ENCODE data around the gene UBC.
A peak's percentile ranks its signal among the peaks of the same experiment; 100 is the strongest.
"Not testable (repeated sequence)": the region's sequence is repeated elsewhere in the genome, so short reads cannot be mapped to it uniquely, and the experiment has no call there.

UBC gene

DNA sequence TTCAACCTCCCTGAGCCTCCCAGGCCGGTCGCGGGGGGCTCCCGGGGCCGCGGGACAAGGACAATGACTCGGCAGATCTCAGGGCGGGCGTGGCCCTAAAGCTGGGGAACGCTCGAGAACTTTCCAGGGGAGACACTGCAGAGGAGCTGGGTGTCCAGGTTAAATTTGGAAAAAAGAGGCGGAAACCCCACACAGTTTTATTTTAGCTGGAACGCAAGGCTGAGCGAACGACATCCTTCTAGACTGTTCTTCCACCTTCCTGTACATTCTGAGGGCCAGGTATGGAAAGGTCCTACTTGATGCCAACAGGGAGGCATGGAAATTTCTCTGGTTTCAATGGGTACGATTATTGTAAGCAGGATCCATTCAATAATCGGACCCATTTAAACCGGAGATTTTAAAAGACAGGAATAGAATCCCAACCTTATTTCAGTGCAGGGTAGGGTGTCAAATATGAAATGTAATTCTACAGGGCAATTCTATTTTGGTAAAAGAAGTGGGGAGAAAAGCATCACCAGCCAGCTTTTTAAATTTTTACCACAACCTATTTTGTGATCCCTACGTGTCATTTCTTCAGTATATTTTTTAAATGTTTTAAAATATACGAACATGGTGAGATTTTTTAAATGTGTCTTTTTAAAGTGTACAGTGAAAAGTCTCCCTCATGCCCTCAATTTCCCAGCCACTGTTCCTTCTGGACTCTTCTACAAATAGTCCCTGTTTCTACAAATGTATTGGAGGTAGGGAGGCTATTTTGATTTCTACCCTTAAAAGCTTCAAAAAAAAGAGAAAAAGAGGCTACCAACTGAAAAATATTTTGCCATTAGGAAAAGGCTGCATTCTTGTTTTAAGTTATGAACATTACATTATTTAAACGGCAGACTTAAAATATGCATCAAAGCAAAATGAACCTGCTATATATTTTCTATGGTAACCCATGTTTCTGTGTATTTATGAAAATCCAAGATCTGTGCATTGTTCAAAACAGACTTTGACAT is 1.1 kb upstream of the UBC start:
- no peak for DNase-seq (ENCODE audit: low read depth)

DNA sequence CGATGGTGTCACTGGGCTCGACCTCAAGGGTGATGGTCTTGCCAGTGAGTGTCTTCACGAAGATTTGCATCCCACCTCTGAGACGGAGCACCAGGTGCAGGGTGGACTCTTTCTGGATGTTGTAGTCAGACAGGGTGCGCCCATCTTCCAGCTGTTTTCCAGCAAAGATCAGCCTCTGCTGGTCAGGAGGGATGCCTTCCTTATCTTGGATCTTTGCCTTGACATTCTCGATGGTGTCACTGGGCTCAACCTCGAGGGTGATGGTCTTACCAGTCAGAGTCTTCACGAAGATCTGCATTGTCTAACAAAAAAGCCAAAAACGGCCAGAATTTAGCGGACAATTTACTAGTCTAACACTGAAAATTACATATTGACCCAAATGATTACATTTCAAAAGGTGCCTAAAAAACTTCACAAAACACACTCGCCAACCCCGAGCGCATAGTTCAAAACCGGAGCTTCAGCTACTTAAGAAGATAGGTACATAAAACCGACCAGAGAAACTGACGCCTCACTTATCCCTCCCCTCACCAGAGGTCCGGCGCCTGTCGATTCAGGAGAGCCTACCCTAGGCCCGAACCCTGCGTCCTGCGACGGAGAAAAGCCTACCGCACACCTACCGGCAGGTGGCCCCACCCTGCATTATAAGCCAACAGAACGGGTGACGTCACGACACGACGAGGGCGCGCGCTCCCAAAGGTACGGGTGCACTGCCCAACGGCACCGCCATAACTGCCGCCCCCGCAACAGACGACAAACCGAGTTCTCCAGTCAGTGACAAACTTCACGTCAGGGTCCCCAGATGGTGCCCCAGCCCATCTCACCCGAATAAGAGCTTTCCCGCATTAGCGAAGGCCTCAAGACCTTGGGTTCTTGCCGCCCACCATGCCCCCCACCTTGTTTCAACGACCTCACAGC is 717 bp downstream of the UBC start:
- DNase-seq (ENCODE audit: low read depth): peak; percentile 87

DNA sequence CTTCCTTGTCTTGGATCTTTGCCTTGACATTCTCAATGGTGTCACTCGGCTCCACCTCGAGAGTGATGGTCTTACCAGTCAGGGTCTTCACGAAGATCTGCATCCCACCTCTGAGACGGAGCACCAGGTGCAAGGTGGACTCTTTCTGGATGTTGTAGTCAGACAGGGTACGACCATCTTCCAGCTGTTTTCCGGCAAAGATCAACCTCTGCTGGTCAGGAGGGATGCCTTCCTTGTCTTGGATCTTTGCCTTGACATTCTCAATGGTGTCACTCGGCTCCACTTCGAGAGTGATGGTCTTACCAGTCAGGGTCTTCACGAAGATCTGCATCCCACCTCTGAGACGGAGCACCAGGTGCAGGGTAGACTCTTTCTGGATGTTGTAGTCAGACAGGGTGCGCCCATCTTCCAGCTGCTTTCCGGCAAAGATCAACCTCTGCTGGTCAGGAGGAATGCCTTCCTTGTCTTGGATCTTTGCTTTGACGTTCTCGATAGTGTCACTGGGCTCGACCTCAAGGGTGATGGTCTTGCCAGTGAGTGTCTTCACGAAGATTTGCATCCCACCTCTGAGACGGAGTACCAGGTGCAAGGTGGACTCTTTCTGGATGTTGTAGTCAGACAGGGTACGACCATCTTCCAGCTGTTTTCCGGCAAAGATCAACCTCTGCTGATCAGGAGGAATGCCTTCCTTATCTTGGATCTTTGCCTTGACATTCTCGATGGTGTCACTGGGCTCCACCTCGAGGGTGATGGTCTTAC is 1.7 kb downstream of the UBC start:
- DNase-seq (ENCODE audit: low read depth): not testable (repeated sequence)

DNA sequence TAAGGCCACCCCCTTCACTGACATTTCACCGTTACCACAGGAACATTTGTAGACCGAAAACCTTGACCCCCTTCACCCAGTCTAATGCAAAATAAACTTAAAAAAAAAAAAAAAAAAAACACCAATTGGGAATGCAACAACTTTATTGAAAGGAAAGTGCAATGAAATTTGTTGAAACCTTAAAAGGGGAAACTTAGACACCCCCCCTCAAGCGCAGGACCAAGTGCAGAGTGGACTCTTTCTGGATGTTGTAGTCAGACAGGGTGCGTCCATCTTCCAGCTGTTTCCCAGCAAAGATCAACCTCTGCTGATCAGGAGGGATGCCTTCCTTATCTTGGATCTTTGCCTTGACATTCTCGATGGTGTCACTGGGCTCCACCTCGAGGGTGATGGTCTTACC is 2.9 kb downstream of the UBC start:
- not testable (repeated sequence) for DNase-seq (ENCODE audit: low read depth)

DNA sequence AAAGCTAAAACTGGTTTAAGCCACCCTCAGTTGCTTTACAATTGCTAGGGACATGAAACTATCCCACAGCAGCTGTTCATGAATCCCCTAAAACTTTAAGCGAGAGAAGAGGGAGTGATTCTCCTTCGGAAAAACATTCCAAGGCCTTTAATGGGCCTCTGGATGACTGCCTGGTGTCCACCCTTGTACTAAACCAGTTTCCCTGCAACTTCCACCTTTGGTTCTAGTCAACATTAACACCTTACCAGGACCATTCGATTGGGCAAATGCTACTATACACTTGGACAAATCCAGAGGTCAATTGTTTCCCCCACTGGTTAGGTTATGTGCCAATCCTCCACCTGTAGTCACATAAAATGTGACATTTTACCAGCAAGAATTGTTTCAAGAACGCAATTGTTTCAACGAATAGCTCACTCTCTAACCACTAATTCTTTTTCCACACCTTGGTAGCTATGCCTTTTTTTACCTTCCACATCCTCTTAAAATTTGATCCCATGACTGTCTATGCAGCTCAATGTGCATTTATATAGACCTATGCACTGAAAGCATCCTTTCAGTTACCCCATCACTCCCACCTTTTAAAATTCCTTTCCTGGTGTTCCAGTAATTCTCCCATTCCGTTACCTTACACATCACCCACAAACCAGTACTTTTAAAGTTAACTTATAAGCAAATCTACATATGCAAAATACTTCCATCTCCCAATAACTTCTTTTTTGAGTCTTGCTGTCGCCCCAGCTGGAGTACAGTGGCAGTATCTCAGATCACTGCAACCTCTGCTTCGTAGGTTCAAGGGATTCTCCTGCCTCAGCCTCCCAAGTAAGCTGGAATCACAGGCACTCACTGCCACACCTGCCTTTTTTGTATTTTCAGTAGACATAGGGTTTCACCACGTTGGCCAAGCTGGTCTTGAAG is 3.6 kb downstream of the UBC start:
- DNase-seq (ENCODE audit: low read depth): no peak

DNA sequence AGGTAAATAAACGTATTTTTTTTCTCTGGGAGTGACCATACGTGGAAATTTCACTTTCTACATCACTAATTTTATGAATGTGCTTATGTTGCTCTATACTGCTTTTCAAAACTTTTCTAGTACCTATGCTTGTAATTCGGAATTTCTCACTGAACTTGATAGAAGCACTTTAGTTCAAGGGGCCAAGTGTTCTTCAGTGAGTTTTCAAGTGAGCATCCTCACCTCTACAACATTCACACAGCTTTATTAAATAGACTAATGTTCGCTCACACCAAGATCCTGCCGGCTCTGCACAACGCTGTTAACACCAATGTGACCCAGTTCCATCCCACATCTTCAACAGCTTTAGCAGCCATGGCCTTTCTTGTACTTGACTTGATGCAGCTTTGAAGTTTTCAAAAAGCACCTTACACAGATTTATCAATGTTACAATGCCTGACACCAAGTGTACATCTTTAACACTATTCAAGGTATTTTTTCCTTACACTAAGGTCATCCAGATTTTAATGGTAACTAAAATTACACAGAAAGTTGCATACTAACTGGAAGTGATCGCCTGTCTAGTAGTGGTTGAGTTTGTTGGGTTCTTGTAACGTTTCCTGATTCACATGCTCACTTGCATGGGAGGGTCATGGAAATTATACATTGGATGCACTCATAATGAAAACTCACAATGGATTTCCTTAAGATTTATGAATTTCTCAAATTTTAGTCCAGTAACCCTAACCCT is 4.5 kb downstream of the UBC start:
- DNase-seq (ENCODE audit: low read depth): no peak

DNA sequence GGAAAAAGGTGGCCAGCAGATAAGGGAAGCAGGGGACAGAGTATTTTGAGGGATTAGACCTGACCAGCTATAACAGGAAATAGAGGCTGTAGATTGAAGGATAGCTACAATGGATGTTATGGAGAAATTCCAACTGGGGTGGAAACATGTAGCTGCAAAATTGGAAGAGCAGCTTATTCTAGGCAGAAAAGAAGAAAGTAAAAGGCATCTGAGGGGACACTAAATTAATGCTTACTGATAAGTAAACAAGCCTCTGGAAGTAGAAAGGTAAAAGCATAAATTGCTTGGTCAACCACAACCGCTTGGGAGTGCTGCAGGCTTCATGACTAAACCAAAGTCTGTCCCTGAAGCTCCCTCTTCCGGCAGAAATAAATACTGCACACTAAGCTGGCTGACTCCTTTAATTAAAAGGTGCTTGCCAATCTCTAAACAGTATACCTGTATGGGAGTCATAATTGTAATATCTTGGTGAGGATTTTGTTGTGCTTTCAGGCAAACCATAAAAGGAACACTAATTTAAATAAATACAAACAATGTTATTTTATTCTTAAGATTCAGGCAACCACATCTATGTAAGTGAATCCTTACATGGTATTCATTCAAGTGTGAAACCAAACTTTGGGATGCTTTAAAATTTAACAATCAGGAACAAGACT is 7.7 kb downstream of the UBC start:
- DNase-seq (ENCODE audit: low read depth): peak; percentile 63

DNA sequence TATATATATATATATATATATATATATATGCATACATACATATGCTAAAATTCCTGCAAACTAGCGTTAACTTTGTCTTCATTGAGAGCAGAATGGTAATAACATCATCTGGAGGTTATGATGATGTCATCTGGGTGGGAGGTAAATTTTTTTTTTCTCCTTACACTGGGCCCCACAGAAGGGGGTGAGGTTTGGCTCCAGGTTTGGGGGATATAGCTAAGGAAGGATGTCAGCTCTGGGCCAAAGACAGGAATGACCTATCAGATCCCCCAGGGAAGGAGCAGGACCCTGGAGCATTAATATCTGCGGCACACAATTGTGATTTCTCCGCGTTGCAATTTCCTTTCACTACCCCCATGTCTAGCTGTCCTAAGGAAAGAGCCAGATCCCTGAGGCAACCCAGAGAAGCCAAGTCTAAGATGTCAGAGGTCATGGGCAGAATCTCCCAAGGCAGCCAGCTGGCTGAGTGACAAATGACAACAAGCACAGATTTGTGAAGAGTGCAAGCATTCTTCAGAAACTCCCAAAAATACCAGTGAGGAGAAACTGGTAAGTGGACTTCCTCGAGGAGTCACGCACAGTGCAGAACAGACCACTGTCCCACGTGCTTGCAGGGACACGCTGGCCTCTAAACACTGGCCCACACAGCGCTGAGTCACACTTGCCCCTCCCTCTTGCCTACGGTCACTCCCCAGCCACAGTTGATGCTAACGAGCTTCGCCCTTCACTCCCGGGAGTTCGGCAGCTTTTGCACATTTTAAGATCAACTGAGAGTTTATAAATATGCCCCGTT is 9.9 kb downstream of the UBC start:
- DNase-seq (ENCODE audit: low read depth): no peak

DNA sequence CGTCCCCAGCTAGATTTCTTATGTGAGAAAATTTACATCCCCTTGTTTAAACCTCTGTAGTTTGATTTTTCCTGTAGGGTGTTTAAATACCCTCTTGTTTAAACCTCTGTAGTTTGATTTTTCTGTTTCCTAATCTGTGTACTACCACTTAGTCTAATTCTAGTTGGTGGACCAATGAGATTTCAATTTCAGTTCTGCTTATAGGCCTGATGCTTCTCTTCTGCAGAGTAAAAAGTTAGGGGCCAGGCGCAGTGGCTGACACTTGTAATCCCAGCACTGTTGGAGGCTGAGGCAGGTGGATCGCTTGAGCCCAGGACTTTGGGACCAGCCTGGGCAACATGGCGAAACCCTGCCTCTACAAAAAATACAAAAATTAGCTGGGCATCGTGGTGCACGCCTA is 11.5 kb downstream of the UBC start:
- no peak for DNase-seq (ENCODE audit: low read depth)

DNA sequence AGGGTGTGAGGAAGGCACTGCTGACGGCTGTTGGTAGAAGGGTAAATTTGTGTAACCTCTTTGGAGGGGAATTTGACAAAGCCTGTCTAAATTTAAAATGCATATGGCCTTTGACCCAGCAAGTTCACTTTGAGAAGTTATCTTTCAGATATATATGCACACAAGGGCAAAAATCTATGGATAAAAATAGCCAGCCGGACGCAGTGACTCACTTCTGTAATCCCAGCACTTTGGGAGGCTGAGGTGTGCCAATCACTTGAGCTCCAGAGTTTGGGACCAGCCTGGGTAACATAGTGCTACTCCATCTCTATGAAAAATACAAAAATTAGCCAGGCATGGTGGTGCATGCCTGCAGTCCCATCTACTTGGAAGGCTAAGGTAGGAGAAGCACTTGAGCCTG is 13.4 kb downstream of the UBC start:
- DNase-seq (ENCODE audit: low read depth): no peak

DNA sequence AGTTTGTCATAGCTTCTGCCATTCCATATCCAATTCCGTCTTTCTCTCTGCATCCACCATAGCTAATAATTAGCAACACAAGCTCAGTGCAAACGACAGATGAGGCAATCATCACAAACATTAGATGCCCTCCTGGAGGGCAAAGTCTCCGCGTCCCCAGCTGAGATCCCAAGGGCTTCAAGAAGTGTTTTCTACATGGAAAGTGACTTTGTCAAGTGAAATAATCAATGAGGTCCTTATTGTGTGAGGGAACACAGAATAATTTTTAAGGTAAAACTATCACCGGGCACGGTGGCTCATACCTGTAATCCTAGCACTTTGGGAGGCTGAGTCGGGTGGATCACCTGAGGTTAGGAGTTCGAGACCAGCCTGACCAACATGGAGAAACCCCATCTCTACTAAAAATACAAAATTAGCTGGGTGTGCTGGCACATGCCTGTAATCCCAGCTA is 14.1 kb downstream of the UBC start:
- not testable (repeated sequence) for DNase-seq (ENCODE audit: low read depth)

DNA sequence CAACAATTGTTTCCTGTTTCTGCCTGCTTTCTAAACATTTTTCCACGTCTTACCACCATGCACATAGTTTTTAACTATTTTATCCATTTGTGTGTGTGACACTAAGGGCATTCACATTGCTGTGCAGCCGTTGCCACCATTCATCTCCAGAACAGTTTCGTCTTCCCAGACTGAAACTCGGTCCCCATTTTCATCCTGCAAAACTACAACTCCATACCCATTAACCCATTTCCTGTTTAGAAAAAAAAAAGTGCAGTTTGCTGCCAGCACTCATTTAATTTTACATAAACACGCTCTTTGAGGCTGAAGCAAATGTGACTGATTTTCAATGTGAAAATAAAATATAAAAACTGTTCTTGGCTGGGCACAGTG is 15.5 kb downstream of the UBC start:
- DNase-seq (ENCODE audit: low read depth): no peak

DNA sequence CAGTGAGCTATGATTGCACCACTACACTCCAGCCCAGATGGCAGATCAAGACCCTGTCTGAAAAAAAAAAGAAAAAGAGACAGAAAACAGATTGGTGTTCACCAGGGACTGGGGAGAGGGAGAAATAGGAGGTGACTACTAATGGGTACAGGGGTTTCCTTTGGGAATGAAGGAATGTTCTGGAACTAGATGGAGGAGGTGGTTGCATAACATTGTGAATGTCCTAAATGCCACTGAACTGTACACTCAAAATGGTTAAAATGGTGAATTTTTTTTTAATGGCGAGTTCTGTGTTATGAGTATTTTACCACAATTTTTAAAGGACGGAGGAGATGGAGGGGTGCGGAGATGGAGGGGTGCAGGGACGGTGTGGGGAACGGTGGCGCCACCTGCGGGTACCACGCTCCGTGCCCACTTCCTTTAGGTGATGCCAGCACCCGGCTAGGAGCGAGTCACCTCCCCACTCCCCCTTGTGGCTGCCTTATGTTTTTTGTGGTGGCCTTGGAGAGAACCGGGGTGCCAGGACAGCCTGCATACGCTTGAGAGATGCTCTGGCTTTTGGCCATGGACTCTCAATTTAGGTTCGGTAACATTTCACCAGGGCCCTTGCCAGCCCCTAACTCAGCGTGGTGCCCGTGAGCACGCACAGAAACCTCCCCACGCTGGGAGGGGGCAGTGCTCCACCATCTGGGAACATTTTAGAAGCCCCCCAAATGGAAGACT is 16.1 kb downstream of the UBC start:
- peak; percentile 21 for DNase-seq (ENCODE audit: low read depth)

DNA sequence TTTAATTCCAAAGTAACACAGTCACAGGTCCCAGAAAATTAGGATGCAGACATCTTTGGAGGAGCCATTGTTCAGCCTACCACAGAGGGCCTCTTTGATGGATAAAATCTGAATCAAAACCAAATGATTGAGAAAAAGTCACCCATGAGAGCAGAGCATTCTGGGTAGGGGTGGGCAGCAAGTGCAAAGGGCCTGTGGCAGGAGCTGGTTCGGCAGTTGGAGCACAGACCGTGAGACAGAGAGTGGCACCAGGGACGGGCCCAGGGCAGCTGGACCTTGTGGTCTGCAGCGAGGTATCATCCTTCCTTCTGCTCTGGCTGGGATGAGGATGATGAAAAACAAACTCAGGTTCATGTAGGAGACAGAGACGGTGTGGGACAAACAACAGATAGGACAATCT is 18.0 kb downstream of the UBC start:
- DNase-seq (ENCODE audit: low read depth): no peak

DNA sequence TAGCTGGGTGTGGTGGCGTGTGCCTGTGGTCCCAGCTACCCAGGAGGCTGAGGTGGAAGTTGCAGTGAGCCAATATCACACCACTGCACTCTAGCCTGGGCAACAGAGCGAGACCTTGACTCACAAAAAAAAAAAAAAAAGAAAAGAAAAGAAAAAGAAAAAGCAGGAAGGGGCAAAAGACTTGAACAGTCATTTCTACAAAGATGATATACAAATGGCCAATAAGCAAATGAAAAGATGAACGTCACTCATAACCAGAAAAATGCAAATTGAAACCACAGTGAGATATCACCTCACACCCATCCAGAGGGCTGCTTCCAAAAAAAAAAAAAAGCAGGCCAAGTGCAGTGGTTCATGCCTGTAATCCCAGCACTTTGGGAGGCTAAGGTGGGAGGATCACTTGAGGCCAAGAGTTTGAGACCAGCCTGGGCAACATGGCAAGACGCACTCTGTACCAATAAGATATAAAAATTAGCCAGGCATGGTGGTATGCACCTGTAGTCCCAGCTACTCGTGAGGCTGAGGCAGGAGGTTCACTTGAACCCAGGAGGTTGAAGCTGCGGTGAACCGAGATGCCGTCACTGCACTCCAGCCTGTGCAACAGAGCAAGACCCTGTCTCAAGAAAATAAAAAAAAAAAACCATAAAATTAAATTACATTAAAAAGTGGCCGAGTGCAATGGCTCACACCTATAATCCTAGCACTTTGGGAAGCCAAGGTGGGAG is 20.5 kb downstream of the UBC start:
- no peak for DNase-seq (ENCODE audit: low read depth)

DNA sequence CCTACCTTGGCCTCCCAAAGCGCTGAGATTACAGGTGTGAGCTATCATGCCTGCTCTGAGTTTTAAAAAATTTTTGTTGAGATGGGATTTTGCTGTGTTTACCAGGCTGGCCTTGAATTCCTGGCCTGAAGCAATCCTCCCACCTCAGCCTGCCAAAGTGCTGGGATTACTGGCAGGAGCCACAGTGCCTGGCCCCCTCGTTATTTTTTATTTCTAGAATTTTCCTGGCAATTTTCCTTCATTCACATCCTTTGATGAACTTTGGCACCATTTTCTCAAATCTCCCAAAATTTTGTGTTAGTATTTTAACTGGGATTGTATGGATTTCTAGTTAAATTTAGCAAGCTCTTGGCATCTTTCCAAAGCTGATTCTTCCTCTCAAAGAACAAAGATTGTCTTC is 26.2 kb downstream of the UBC start:
- no peak for DNase-seq (ENCODE audit: low read depth)

DNA sequence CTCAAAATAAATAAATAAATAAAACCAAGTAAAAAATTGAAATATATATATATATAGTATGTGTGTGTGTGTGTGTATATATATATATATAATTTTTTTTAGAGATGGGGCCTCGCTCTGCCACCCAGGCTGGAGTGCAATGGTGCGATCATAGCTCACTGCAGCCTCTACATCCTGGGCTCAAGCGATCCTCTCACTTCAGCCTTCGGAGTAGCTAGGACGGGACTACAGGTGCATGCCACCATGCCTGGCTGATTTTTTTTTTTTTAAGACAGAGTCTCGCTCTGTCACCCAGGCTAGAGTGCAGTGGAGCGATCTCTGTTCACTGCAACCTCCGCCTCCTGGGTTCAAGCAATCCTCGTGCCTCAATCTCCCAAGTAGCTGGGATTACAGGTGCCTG is 26.7 kb downstream of the UBC start:
- not testable (repeated sequence) for DNase-seq (ENCODE audit: low read depth)
